ENCODE measurements around the gene KIF19.

KIF19 gene

GRCh38 chr17:74385201-74385600 is 59.2 kb downstream of the KIF19 start:
- TF ChIP-seq CTCF (IDR thresholded peaks at IDR 0.05; ENCODE audit: insufficient read depth, low read depth, low read length, missing control alignments): no peak
- DNase-seq (ENCODE audit: low read depth): no peak
- no peak overlapping the region for H3K4me3 ChIP-seq (ENCODE audit: low read length)

GRCh38 chr17:74386386-74386785 is 60.4 kb downstream of the KIF19 start:
- DNase-seq (ENCODE audit: low read depth): no peak
- no peak for TF ChIP-seq CTCF (IDR thresholded peaks at IDR 0.05; ENCODE audit: insufficient read depth, low read depth, low read length, missing control alignments)
- no peak overlapping the region for H3K4me3 ChIP-seq (ENCODE audit: low read length)

- no peak for TF ChIP-seq CTCF (IDR thresholded peaks at IDR 0.05; ENCODE audit: insufficient read depth, low read depth, low read length, missing control alignments)
- no peak overlapping the region for H3K4me3 ChIP-seq (ENCODE audit: low read length)
- DNase-seq (ENCODE audit: low read depth): no peak
Observed at GRCh38 chr17:74387365-74388218, 61.6 kb downstream of the KIF19 start.

- no peak for DNase-seq (ENCODE audit: low read depth)
- no peak overlapping the region for H3K4me3 ChIP-seq (ENCODE audit: low read length)
- no peak for TF ChIP-seq CTCF (IDR thresholded peaks at IDR 0.05; ENCODE audit: insufficient read depth, low read depth, low read length, missing control alignments)
Observed at GRCh38 chr17:74389084-74389753, 63.2 kb downstream of the KIF19 start.

GRCh38 chr17:74389937-74390679 is 64.1 kb downstream of the KIF19 start:
- no peak overlapping the region for H3K4me3 ChIP-seq (ENCODE audit: low read length)
- no peak for TF ChIP-seq CTCF (IDR thresholded peaks at IDR 0.05; ENCODE audit: insufficient read depth, low read depth, low read length, missing control alignments)

GRCh38 chr17:74390680-74391653 is 64.9 kb downstream of the KIF19 start:
- no peak for DNase-seq (ENCODE audit: low read depth)
- no peak overlapping the region for H3K4me3 ChIP-seq (ENCODE audit: low read length)
- TF ChIP-seq CTCF (IDR thresholded peaks at IDR 0.05; ENCODE audit: insufficient read depth, low read depth, low read length, missing control alignments): no peak

More at GRCh38 chr17:74389937-74390679, 64.1 kb downstream of the KIF19 start:
- DNase-seq (ENCODE audit: low read depth): no peak

Data from epithelial cell of esophagus (primary cell).